Activated CD4-positive, alpha-beta T cell treated with anti-CD3 and anti-CD28 coated beads, Interleukin-2, amount 50 U/mL, for 24 hours (primary cell): Measurements from ENCODE around the gene TRIM5.
"Not testable (repeated sequence)": the region's sequence is repeated elsewhere in the genome, so short reads cannot be mapped to it uniquely, and the experiment has no call there.

Experiments used
- DNase-seq, 2 donors: peaks; one replicate each; pipeline ENCODE4 v3.0.0-alpha.2; 2020; ENCODE audit warnings: low read depth in 1 of 2, low spot score in 1 of 2

The TRIM5 gene

DNA sequence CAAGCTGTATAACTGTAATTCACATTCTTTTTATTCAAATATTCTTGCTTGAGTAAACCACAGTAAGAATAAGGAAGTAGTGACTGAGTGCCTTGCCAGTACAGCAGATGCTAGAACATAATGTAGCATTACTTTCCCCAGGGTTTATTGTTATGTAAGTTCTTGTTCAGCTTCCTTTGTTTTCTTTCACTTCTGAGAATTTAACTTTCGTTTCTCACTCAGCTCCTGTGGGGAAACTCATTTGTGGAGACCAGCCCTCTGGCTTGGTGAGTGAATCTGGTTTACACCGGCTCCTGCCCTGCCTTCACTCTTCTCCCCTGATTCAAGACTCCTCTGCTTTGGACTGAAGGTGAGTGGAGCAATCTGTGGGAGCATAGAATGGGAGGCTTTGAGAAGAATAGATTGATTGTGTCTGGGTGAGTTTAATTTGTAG is 4.7 kb upstream of the TRIM5 start, which contains the start of gene TRIM22:
Gene TRIM22 (plus strand): TSS at position 240 of the 433 bp plus-strand sequence. CDS start 6,443 bp downstream, outside the sequence.
- DNase-seq, result peak in 1 of 2 donors; percentile 46

- DNase-seq, result no peak
Measured at GRCh38 chr11:5688482-5688881, 3.6 kb upstream of the TRIM5 start.

DNA sequence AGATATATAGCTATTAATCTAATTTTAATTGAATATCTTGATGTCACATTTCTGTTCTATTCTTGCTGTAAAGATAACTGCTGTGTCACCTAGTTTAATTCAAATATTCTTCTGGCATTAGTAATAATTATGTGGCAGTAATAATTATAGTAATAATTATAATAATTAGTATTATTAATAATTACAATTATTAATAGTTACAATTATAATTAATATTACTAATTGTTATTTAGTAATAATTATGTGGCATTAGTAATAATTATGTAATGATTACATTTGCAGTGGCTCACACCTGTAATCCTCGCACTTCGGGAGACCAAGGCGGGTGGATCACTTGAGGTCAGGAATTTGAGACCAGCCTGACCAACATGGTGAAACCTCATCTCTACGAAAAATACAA is 1.6 kb upstream of the TRIM5 start:
- DNase-seq, result no peak

DNA sequence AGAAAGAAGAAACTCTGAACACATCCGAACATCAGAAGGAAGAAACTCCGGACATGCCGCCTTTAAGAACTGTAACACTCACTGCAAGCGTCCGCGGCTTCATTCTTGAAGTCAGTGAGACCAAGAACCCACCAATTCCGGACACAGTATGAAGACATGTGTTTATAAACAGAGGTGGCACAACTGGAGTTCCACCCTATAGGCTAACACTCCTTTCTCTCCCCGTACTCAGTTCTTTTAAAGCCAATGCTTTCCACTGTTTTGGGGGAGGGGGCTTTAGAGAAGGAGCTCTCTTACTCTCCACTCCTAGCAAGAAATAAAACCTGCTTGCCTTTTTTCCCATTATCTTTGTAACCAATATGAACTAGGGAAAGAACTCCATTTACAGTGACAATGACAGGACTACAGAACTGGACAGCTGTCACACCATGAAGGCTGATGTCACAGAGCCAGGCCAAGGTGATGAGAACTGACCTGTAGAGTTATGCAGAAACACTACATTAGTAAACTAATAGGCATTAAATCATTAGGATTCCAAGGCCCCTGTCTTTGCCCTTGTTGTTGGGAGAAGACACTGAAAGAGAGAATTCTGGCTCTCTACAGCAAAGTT is 733 bp downstream of the TRIM5 start:
- DNase-seq, result no peak

DNA sequence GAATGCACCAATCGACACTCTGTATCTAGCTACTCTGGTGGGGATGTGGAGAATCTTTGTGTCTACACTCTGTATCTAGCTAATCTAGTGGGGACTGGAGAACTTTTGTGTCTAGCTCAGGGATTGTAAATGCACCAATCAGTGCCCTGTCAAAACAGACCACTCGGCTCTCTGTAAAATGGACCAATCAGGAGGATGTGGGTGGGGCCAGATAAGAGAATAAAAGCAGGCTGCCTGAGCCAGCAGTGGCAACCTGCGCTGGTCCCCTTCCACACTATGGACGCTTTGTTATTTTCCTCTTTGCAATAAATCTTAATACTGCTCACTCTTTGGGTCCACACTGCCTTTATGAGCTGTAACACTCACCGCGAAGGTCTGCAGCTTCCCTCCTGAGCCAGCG is 1.3 kb downstream of the TRIM5 start:
- DNase-seq, result not testable (repeated sequence)

GRCh38 chr11:5682890-5683441 is 1.9 kb downstream of the TRIM5 start:
- not testable (repeated sequence) for DNase-seq

DNA sequence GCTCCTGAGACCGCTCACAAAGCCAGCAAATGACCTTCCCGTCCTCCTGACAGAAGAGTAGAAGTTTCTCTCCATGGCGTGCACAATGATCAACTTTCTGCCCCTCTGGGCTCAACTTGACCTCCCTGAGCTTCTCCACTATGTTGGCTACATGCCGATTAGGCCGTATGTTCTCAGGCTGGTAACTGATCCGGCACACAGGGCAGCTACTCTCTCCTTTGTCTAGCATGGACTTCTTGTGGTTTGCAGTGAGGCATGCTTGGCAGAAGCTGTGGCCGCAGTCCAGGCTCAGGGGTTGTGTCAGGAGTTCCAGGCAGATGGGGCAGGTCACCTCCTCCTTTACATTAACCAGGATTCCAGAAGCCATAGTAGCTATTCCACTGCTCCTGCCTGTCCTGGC is 5.1 kb downstream of the TRIM5 start:
- no peak for DNase-seq

DNA sequence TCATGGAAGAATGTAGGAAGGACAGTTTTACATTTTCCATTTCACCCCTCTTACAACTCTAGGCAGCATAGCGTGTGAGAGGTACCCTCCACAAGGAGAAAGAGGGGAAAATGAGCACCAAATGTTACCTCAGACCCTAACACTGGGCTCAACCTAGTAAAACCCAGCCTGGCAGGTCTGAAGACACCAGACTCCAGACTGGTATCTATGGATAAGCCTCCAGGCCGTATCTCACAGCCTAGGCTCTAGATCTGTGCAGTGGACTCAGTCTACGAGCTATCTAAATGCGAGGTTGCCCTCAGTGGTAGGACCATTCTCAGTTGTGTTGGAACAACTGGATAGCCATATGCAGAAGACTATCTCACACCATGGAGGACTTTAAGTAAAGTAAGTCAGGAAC is 10.5 kb downstream of the TRIM5 start:
- DNase-seq, result no peak

- DNase-seq, result no peak
Measured at GRCh38 chr11:5671831-5672230, 13.0 kb downstream of the TRIM5 start.

DNA sequence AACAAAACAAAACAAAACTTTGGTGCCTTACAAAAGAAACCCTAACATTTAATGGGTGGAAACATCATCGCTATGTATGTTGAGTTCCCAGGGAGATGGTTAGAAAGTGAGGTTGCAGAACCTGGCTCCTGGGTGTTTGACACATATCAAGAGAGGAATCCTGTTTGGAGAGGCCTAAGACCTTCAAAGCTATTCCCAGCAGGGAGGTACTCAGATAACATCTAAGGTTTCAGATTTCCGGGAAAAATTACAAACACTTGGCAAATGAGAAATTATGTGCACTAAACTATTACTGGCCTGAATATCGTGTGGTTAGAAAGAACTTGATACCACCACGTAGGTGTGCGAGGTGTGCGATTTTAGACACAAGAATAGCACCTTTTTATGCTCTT is 18.5 kb downstream of the TRIM5 start:
- no peak for DNase-seq

- no peak for DNase-seq
Measured at GRCh38 chr11:5665746-5666401, 19.0 kb downstream of the TRIM5 start.

DNA sequence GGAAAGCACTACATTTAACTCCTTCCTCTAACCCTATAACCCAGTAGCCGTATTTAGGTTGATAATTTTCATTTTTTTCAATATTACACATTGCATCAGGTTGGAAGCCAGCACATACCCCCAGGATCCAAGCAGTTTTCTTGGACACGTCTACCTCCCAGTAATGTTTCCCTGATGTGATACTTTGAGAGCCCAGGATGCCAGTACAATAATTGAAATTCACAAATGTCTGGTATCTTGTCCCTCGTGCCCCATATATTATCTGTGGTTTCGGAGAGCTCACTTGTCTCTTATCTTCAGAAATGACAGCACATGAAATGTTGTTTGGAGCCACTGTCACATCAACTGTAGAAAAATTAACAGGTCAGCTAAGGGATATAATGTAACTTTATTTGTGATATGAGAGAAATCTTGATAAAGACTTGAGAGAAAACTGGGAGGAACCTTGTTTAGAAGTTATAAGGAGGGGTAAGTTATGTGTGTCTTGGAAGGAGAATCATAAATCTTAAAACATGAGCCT is 19.8 kb downstream of the TRIM5 start:
- DNase-seq, result no peak

DNA sequence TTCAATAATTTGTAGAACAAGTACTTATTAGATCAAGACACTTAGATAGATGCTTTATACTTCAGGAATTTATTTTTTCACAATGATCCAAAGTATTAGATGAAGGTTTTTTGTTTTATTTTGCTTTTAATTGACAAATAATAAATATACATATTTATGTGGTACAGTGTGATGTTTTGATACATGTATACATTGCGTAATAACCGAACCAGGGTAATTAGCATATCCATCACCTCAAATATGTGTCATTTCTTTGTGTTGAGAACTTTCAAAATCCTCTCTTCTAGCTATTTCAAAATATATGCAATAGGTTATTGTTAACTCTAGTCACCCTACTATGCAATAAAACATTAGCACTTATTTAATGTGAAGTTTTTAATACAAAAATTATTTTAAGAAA is 21.4 kb downstream of the TRIM5 start:
- no peak for DNase-seq

- no peak for DNase-seq
Measured at GRCh38 chr11:5658318-5658717, 26.6 kb downstream of the TRIM5 start.

DNA sequence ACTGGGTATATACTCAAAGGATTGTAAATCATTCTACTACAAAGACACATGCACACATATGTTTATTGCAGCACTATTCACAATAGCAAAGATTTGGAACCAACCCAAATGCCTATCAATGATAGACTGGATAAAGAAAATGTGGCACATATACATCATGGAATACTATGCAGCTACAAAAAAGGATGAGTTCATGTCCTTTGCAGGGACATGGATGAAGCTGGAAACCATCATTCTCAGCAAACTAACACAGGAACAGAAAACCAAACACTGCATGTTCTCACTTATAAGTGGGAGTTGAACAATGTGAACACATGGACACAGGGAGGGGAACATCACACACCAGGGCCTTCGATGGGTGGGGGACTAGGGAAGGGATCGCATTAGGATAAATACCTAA is 27.9 kb downstream of the TRIM5 start:
- not testable (repeated sequence) for DNase-seq

- DNase-seq, result no peak
Measured at GRCh38 chr11:5655474-5655873, 29.4 kb downstream of the TRIM5 start.

DNA sequence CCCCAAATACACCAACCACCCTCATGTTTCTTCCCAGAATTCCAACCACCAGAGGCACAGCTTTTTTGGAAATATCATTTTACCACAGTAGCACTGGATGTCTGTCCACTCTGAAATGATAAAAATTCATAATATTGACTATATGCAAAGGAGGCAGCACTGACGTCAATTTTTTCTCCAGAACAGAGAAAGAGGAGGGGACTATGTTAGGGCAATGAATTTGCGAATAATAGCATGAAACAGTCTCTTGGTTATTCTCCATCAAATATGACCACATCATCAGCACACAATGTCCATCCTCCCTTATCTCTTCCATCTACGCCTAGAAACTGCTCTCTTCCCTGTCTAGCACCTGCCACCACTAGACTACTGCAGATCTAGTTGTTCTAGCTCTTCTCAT is 38.7 kb downstream of the TRIM5 start:
- DNase-seq, result no peak

DNA sequence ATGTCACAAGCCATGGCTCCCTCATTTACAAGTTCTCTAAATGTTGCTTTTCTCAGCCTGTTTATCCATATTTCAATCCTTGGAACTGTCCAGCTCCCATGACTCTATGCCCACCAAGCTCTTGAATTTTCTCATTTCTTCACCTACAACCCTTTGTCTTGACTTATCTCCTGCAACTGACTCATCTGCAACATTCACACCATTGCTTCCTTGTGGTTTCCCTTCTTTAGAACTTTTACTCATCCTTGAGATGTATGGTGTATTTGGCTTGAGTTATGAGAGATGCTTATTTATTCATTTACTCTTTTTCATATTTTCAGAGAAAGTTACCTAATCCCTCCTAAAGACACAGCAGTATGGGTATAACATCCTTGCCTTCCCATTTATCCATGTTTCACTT is 41.3 kb downstream of the TRIM5 start:
- DNase-seq, result no peak

DNA sequence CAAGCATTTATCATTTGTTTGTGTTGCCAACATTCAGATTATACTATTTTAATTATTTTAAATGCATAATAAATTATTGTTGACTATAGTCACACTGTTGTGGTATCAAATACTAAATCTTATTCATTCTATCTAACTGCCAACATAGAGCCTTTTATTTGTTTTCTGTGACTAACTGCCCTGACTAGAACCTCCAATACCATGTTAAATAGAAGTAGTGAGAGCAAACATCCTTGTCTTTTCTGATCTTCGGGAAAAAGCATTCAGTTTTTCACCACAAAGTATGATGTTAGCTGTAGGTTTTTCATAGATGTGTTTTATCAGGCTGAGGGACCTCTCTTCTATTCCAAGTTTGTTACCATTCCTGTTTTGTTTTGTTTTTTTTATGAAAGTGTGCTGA is 44.9 kb downstream of the TRIM5 start:
- DNase-seq, result no peak

DNA sequence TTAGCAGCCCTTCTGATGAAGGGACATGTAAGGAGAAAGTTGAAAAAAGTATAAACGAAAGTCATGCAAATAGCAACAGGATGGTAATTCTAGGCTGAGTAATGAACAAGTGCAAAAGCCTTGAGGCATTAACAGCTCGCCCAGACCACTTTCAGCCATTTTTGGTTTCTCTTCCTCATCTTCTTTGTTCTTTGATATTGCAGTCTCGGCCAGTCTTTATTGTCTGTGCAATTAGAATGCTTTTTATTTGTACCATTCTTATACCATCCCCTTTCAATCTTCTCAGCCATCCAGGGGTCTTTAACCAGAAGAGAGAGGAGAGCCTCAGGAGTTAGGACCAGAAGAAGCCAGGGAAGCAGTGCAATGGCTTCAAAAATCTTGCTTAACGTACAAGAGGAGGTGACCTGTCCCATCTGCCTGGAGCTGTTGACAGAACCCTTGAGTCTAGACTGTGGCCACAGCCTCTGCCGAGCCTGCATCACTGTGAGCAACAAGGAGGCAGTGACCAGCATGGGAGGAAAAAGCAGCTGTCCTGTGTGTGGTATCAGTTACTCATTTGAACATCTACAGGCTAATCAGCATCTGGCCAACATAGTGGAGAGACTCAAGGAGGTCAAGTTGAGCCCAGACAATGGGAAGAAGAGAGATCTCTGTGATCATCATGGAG is 52.8 kb downstream of the TRIM5 start:
- no peak for DNase-seq

DNA sequence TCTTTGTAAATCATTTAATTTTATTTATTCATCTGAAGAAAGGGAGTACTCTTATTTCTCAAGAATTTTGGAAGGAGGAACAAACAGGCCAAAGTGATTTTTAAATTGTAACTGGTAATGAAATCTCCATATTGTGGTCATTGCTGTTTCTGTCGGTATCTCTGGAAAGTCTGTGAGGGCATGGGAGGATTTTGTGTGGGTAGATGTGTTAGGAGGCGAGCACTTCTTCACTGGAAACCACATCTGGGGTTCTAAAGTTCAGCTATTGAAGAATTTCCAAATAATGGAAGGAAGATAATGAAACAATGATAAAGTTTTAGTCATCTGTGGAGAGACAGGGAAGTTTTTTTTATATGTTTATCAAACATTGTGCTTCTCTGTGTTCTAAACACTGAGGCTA is 53.5 kb downstream of the TRIM5 start:
- DNase-seq, result no peak

DNA sequence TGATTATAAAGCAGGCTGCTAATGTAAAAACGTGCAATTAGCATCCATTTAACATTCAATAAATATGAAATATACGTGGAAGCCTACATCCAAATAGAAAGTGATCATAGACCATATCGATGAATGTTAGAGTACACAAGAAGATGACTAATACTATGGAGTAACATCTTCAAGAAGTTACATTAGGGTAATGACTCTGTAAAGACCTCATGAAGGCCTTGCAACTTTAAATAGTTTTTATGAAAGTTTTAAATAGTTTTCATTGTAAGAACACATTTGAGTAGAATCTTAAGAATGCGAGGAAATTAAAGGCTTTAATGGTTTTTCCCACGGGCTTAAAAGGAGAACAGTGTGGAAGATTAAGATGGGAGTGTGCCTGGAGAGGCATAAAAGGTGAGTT is 58.7 kb downstream of the TRIM5 start:
- DNase-seq, result no peak
